Omental fat pad (tissue), 4 donors: Measurements from ENCODE around the gene NHS. TPM values are rescaled to one million over a fixed set of nuclear protein-coding genes. Genes with fewer than 3 reads are reported as not detected.

Source experiments
- ATAC-seq: fragments of 150-250 bp; one replicate; pipeline ENCODE4 v1.9.1; 2016; ENCODE audit warnings: mild to moderate bottlenecking, moderate library complexity; ENCODE audit not compliant: low FRiP score
- DNase-seq: peaks from one replicate; pipeline ENCODE4 v3.0.0-alpha.2; 2019; ENCODE audit warnings: low spot score
- total RNA-seq, 4 donors: library from RNA; depleted of rRNA; stranded (reverse); fragments of >200 nt; gene quantifications; one replicate each; pipeline ENCODE4 v1.1.0, GENCODE V29; 2016
- TF ChIP-seq, protein P1 (sequence below), 3 donors: fragments of 450-650 bp; IDR thresholded peaks; one replicate each; pipeline ENCODE4 v1.5.1; 2016 to 2017; ENCODE audit warnings: antibody characterized with exemption in 3 of 3, mild to moderate bottlenecking in 3 of 3, moderate library complexity in 2 of 3

Gene NHS
- total RNA-seq, 4 donors from 2014 or later = 4.0 to 9.7 (median 7.6) TPM

DNA sequence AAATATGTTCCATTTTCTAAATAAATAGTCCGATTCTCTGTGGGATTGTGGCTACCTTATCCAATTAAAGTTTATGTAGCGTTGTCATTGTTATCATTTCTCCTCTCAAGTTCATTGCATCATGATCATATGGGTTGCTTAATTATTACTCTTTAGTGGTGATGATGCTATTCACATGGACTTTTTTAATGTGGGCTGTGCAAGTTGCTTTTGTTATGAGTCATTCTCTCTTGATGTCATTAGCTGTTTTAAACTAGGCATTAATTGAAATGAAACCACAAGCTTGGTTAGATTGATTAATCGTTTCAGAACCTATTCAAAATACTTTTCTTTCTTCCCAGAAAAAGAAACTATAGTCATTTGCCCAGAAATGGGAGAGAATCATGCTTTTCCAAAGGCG lies 38.2 kb downstream of the NHS start:
- DNase-seq = no peak
- TF ChIP-seq, protein P1, sequence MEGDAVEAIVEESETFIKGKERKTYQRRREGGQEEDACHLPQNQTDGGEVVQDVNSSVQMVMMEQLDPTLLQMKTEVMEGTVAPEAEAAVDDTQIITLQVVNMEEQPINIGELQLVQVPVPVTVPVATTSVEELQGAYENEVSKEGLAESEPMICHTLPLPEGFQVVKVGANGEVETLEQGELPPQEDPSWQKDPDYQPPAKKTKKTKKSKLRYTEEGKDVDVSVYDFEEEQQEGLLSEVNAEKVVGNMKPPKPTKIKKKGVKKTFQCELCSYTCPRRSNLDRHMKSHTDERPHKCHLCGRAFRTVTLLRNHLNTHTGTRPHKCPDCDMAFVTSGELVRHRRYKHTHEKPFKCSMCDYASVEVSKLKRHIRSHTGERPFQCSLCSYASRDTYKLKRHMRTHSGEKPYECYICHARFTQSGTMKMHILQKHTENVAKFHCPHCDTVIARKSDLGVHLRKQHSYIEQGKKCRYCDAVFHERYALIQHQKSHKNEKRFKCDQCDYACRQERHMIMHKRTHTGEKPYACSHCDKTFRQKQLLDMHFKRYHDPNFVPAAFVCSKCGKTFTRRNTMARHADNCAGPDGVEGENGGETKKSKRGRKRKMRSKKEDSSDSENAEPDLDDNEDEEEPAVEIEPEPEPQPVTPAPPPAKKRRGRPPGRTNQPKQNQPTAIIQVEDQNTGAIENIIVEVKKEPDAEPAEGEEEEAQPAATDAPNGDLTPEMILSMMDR (IDR thresholded peaks at IDR 0.05) = no peak
- peak; percentile 57 for ATAC-seq

DNA sequence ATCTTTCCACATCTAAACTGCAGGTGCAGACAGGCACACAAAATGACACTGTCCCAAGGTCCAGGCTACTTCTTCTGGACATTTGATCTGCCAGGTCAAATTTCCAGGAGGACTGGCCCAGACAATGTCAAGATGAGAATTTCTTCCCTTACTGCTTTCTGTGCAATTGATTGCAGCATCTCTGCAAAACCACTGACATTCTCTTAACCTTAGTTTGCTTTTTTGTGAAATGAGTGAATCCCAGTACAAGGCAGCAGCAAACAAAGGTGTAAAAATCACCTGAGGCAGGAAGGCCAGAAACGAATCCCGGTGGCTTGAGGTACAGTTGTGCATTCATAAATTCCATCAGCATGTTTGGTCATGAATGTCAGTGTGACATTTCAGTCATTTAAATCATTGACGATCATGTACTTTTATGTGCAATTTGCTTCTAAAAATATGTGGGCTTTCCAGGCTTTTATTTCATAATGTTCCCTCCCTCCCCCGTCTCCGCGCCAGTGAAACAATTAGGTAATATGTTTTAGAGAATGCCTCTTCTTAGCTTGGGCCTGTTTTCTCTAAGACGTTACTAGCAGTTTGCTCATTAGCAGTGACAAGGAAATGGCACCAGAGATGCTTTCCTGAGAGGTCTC lies 39.1 kb downstream of the NHS start:
- ATAC-seq (no peak), DNase-seq (no peak)
- TF ChIP-seq, protein P1 (IDR thresholded peaks at IDR 0.05) = no peak

DNA sequence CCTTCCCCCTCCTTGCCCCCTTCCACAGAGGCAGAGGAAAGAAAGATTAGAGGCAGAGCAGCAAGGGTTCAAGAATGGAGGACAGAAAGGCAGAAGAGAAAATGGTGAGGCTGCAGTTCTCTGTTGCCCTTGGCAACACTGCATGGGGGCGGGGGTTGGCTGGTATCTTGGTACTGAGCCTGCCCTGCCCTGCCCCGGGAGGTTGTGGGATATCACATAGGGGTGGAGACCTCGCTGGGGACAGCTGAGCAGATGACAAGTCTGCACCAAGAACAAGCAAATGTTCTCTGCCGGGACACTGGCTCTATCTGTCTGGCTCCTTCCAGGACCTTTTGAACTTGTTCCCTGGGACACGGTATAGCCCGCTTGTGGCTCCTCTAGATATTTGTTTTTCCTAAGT lies 39.8 kb downstream of the NHS start:
- TF ChIP-seq, protein P1 (IDR thresholded peaks at IDR 0.05) = no peak
- no peak for ATAC-seq
- DNase-seq = no peak

DNA sequence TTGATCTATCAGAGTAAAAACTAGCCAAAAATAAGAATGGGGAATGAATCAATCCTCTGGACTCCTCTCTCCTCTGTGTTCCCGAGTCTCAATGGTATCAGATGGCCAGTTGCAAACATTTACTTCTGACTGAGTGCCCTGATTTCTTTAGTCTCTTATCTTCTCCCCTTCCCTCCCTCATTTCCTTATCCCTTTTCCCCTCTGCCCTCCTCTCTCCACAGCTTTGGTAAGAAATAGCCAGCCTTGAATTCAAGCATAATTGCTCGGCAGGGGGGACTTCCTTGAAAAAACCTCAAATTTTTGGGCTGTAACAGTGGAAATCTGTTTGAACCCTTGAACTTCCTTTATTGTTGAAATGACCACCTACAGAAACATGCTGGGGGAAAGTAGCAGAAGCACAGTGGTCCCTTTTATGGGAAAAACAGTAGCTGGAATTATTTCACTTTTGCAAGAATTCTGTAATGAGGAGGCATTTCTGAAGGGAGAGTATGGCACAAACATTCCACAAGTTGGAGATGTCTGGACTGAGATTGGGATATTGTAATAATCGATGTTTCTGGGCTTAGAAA lies 40.3 kb downstream of the NHS start:
- DNase-seq (no peak), ATAC-seq (no peak)
- TF ChIP-seq, protein P1 (IDR thresholded peaks at IDR 0.05) = no peak

DNA sequence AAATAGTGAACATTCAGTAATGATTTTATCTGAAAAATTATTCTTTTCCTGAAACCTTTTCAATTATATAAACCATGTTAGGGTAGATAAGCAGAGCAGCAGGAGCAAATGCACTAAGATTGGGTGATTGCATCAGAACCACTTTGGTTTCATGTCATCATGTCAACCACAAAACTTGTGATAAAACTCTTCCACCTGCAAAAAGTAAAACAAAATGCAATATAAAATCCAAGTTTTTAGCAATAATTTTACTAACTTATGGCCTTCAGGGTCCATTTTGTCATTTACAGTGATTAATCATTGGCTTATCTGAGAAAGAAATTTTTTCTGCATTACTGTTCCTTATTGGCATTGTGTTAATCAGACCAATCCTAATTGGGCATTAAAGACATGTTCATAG lies 42.4 kb downstream of the NHS start:
- TF ChIP-seq, protein P1 (IDR thresholded peaks at IDR 0.05) = no peak
- no peak for DNase-seq
- ATAC-seq = no peak

DNA sequence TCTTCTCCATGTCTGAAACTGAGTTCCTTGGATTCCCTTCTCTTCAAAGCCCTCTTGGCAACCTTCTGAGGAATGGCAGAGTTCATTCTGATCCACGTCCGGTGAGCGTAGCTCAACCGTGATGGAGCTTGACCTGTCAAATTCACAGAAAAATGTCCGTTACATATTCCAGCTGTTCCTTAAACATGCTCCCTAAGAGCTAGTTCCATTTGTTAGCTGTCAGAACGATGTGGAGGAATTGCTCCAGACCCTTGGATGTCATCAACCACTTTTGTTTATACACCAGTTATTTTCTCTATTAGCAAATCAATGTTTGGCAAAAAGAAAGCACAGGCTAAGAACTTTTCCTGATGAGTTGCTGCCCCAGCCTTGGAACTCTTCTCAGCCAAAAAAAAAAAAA lies 50.1 kb downstream of the NHS start:
- TF ChIP-seq, protein P1 (IDR thresholded peaks at IDR 0.05) = no peak
- DNase-seq (no peak), ATAC-seq (no peak)

DNA sequence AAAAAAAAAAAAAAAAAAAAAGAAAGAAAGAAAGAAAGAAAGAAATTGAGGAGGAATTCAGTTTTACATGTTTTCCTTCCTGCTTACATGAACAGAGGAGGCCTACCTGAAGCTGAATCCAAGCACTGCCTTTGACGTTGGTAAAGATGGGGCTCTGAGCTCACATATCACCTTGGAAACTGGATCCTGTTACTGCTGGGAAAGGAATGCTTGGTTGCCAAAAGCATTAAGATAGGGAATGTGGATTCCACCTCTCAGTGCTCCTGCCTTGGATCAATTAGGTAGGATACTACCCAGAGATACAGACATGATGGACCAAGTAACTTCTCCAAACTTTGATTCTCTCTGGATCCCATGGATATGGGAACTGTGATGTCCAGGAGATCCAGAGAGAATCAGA lies 50.6 kb downstream of the NHS start:
- DNase-seq (no peak), ATAC-seq (no peak)
- TF ChIP-seq, protein P1 (IDR thresholded peaks at IDR 0.05) = no peak
